ENCODE data around the gene ABCC11. TPM values are rescaled to one million over a fixed set of nuclear protein-coding genes. Genes with fewer than 3 reads are reported as not detected.

Gene ABCC11
- 0.05 TPM in 1 of 2 replicates, not detected in the other for total RNA-seq

DNA sequence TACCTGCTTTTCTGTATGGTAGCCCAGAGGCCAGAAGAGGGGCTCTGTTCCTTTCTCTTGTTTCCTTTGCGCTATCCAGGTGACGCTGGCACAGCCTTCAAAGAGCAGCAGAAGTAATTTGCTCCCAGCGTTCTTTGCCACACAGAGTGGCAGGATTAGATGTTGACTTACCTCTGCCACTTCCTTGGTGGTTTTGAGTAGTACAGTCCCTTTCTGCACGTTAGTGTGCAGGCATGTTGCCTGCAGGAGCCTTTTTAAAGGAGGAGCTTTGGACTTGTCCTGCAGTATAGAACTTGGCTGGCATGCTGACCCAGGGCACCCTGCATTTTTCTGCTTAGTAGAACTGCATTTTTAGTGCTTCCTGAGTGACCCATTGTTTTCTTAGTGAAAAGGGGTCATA is at the start of gene ABCC11:
ABCC11 (minus strand) TSS at position 229 of the 400 bp plus-strand sequence. CDS start 15,618 bp downstream, outside the sequence.

DNA sequence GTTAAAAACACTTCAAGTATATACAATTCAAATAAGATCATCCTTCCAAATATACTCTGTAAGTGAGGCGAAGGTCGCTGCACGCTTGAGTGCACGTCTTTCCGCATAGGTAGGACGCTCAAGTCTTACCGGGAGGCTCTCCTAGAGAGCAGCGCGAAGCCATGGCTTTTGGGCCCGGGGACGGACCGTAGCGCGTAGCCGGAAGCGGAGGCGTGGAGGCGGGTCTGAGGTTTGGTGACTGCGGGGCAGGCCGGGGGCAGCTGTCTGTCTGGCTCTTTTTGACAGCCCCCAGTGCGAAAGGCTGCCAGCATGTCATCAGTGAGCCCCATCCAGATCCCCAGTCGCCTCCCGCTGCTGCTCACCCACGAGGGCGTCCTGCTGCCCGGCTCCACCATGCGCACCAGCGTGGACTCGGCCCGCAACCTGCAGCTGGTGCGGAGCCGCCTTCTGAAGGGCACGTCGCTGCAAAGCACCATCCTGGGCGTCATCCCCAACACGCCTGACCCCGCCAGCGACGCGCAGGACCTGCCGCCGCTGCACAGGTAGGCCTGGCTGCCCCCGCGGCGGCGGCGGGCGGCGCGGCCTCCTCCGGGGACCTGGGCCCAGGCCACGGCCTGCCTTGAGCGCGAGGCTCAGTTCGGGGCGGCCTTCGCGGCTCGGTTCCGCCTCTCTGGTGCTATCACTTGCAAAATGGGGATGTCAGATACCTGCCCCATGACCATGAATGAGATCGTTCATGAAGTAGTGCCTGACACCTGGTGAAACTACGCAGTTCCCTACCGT is 3.1 kb downstream of the ABCC11 start, which contains the start of gene LONP2:
LONP2 (plus strand) TSS at position 221 of the 783 bp plus-strand sequence; CDS start at position 310, 89 bp downstream.

DNA sequence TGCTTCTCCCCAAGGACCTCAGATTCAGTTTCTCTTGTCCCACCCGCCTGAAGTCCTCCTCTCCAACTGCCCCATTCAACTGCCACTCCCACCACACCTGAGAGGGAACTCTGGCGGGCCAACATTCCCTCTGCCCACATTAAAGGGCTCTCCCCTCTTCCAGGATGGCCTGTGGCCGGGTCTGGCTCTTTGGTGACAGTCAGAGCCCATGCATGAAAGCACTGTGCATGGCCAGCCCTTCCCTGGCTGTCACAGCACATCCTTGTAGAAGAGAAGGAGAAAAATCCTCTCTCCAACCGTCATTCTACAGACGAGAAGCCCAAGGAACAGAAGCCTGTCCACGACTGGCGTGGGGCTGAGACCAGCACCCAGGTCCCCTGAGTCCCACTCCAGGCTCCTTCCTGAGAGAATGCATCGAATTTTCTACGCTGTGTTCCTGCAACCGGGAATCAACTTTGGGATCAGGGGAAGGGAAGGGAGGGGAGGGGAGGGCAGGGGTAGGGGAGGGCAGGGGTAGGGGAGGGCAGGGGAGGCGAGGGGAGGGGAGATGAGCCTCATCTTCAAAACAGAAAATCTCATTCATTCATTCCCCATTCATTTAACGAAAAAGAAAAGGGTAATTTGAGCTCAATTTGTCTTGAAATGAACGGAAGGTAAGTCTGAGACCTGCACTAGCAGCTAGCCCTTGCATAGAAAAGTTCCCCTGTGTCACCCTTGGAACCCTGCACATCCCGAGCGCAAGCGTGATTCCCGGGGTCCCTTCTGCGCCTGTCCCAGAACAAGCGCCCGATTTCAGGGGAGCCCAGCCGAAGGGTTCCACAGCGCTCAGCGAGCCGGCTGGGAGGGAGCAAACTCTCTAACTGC is 91.2 kb downstream of the ABCC11 start, which contains the start of gene ABCC12:
ABCC12 (minus strand) TSS at position 68 of the 864 bp plus-strand sequence. CDS start 9,569 bp downstream, outside the sequence.

Other genes starting within 250 kb of the ABCC11 start
- gene ABCC12, start 91.5 kb downstream of the ABCC11 start, total RNA-seq: not detected in 2 replicates
- 63.0 and 86.5 TPM in 2 replicates for gene LONP2, start 3.2 kb downstream of the ABCC11 start, total RNA-seq
- 21.2 and 37.4 TPM in 2 replicates for gene SIAH1, start 137.9 kb upstream of the ABCC11 start, total RNA-seq